Measurements from ENCODE around the gene GUF1.

GUF1 gene

GRCh38 chr4:44678094-44679041 is at the start of gene GUF1:
GUF1 (plus strand) TSS chr4:44678420; CDS start chr4:44678623, 203 bp downstream.
- DNase-seq: peak; percentile 86

GRCh38 chr4:44629280-44629866 is 48.8 kb upstream of the GUF1 start:
- DNase-seq: peak; percentile 36

- DNase-seq: no peak
These were observed 46.1 kb upstream of the GUF1 start for GRCh38 chr4:44632089-44632488.

- DNase-seq: no peak
These were observed 45.5 kb upstream of the GUF1 start for GRCh38 chr4:44632733-44633132.

GRCh38 chr4:44638091-44638490 is 40.1 kb upstream of the GUF1 start:
- DNase-seq: no peak

- no peak for DNase-seq
These were observed 32.1 kb upstream of the GUF1 start for GRCh38 chr4:44646151-44646550.

- DNase-seq: no peak
These were observed 26.8 kb upstream of the GUF1 start, which contains the start of gene YIPF7 for GRCh38 chr4:44651425-44651824. YIPF7 (minus strand) TSS chr4:44651625; CDS start chr4:44650100, 1,525 bp downstream.

GRCh38 chr4:44652002-44652401 is 26.2 kb upstream of the GUF1 start:
- no peak for DNase-seq

- DNase-seq: no peak
These were observed 17.8 kb upstream of the GUF1 start for GRCh38 chr4:44660396-44660795.

- DNase-seq: no peak
These were observed 16.1 kb upstream of the GUF1 start for GRCh38 chr4:44661940-44662622.

- DNase-seq: no peak
These were observed 15.6 kb upstream of the GUF1 start for GRCh38 chr4:44662623-44663005.

- no peak for DNase-seq
These were observed 14.5 kb upstream of the GUF1 start for GRCh38 chr4:44663539-44664263.

GRCh38 chr4:44668526-44668925 is 9.7 kb upstream of the GUF1 start:
- no peak for DNase-seq

GRCh38 chr4:44670506-44671199 is 7.6 kb upstream of the GUF1 start:
- DNase-seq: no peak

GRCh38 chr4:44671636-44672035 is 6.6 kb upstream of the GUF1 start:
- no peak for DNase-seq

GRCh38 chr4:44674471-44674870 is 3.7 kb upstream of the GUF1 start:
- no peak for DNase-seq

GRCh38 chr4:44675366-44675765 is 2.9 kb upstream of the GUF1 start:
- DNase-seq: no peak

- DNase-seq: peak; percentile 1
These were observed 840 bp downstream of the GUF1 start for GRCh38 chr4:44679060-44679459.

- DNase-seq: no peak
These were observed 6.4 kb downstream of the GUF1 start for GRCh38 chr4:44684648-44685047.

GRCh38 chr4:44700427-44700826 is 22.2 kb downstream of the GUF1 start:
- no peak for DNase-seq

- DNase-seq: no peak
These were observed 22.8 kb downstream of the GUF1 start for GRCh38 chr4:44701037-44701436.

- DNase-seq: no peak
These were observed 26.5 kb downstream of the GUF1 start for GRCh38 chr4:44704673-44705072.
